ENCODE measurements around the gene CAMK2N1. TPM values are rescaled to one million over a fixed set of nuclear protein-coding genes. Genes with fewer than 3 reads are reported as not detected.

CAMK2N1 gene
- total and polyA plus RNA-seq, 2 of the 8 experiments (the other 6 are each of a cell fraction or from before 2014, with no cell fraction given): 2.3 to 5.6 TPM

- no peak for TF ChIP-seq CHD7 (IDR thresholded peaks at IDR 0.05; ENCODE audit: insufficient replicate concordance, low read length)
- TF ChIP-seq SIN3A (conservative IDR thresholded peaks at IDR 0.05 in 1 of 2, IDR thresholded peaks at IDR 0.05 in 1 of 2; ENCODE audit: low read depth in 1 of 2, low read length in 2 of 2): no peak
- TF ChIP-seq SP1 (IDR thresholded peaks at IDR 0.05; ENCODE audit: low read depth, low read length): no peak
- TF ChIP-seq POU5F1 (IDR thresholded peaks at IDR 0.05; ENCODE audit: low read depth, low read length): no peak
- TF ChIP-seq HDAC6 (IDR thresholded peaks at IDR 0.05; ENCODE audit: low read depth, low read length): no peak
- TF ChIP-seq HDAC2 (IDR thresholded peaks at IDR 0.05; ENCODE audit: borderline replicate concordance in 1 of 2, low read depth in 2 of 2, low read length in 2 of 2): no peak
These were observed 10.2 kb upstream of the CAMK2N1 start (continued) for GRCh38 chr1:20496241-20496661.

All from H1 (cell line).